ENCODE data around the gene PTPRH.

The PTPRH gene

DNA sequence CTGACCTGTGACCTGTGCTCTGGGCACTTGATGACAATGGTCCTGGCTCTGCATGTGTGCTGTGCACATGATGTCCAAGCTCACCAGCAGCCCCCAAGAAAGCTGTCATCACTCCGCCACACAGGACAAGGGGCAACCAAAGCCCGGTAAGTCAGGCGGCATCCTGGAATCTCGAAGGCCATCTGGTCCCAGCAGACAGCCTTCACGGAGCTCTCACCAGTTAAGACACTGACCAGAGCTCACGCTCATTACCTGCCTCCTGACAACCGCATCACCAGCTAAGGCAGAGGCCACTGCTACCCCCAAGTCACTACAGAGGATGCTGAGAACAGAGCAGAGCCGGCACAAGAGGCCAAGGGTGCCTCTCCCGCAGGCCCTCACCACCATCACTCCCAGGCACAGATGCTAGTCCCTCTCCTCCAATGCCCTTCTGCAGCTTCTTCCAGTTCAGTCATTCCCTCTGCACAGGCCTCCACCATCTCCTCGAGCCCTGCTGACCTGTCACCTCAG, 38.9 kb upstream of the PTPRH start:
- H3K27ac ChIP-seq = no peak overlapping the region
- TF ChIP-seq, protein P1, sequence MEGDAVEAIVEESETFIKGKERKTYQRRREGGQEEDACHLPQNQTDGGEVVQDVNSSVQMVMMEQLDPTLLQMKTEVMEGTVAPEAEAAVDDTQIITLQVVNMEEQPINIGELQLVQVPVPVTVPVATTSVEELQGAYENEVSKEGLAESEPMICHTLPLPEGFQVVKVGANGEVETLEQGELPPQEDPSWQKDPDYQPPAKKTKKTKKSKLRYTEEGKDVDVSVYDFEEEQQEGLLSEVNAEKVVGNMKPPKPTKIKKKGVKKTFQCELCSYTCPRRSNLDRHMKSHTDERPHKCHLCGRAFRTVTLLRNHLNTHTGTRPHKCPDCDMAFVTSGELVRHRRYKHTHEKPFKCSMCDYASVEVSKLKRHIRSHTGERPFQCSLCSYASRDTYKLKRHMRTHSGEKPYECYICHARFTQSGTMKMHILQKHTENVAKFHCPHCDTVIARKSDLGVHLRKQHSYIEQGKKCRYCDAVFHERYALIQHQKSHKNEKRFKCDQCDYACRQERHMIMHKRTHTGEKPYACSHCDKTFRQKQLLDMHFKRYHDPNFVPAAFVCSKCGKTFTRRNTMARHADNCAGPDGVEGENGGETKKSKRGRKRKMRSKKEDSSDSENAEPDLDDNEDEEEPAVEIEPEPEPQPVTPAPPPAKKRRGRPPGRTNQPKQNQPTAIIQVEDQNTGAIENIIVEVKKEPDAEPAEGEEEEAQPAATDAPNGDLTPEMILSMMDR (conservative IDR thresholded peaks at IDR 0.05) = no peak

DNA sequence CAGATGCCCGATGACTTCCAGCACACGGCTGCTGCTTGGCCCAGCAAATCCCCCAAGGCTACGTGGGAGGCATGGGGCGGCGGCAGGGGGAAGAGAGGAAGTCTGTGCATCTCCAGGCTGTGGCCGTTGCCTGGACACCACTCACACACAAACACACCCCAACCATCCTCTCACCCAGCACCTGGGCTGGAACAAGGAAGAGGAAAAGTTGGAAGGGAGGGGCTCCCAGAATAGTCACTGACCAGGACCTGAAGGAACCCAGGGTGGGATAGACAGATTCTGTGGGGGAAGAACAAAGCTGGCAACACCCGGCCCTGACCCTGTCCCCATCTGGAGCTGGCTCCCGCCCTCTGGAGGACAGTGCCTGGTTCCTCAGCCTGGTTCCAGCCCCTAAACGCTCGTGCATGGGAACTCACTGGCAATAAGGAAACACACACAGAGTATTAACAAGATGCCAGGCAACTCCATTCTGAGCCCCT, 38.4 kb upstream of the PTPRH start:
- TF ChIP-seq, protein P1 (conservative IDR thresholded peaks at IDR 0.05) = no peak
- no peak overlapping the region for H3K27ac ChIP-seq

DNA sequence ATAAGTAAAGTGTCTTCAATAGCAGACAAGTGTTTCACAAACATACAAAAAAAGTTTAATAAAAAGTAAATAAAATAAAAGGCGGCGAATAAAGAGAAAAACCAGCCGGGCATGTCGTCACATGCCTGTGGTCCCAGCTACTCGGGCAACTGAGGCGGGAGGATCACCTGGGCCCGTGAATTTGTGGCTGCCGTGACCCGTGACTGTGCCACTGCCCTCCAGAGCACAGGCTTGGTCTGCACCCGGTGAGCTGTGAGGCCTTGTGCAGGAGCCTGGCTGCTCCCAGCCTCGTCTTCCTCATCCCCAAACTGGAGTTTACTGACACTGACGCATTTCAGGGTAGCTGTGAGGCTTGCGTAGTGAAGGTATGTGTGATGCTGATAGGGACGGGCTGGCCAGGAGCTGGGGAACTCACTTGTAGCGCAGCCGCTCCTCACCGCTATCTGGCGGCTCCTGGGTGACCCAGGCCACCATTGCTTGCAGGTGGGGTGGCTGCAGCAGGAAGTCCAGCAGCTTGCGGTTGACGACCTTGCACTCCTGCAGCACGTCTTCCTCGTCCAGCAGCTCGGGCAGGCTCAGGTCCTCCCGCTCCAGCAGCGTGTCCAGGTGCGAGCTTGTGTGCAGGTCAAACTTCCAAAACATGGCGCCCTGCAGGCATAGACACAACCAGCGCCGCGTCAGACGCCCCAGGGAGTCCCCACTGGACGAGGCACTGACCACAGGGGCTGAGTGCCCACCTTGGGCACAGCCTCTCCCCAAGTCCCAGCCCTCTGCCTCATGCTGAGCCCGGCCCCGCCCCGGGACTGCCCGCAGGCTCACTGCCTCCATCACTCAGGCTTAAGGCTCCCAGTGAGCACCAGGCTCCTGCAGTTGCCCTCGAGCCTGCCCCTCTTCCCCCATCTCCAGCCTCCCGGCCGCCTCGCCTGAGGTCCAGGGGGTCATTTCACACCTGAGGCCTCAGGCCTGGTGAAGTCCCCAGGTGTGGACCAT, 37.5 kb upstream of the PTPRH start:
- no peak overlapping the region for H3K27ac ChIP-seq
- TF ChIP-seq, protein P1 (conservative IDR thresholded peaks at IDR 0.05) = no peak

DNA sequence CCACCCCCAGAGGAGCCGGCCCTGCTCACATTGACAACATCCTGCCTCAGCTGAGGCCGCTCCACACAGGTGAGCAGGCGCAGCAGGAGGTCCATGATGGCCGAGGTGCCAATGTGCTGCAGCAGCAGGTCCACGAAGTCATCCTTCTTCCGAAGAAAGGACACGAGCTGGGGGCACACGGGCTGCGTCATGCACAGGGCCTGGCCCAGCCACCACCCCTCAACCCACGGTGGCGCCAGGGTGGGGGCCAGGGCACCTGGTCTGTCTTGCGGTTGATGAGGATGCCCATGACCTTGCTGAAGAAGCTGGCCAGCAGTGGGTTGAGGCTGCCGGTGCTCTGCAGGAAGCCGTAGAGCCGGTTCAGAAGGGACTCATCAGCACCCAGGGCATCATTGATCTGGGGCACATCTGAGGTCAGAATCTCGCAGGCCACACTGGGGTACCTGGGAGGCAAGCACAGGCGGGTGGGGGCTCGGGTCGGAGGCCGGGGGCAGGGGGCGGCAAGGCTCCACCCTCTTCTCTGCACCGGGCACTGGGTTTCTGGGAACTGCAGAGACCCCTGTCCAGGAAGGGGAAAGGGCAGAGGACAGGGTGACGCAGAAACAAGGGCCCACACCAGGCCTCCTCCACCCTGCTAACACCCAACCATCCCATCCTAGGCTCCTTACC, 36.1 kb upstream of the PTPRH start:
- TF ChIP-seq, protein P1 (conservative IDR thresholded peaks at IDR 0.05) = no peak
- no peak overlapping the region for H3K27ac ChIP-seq

DNA sequence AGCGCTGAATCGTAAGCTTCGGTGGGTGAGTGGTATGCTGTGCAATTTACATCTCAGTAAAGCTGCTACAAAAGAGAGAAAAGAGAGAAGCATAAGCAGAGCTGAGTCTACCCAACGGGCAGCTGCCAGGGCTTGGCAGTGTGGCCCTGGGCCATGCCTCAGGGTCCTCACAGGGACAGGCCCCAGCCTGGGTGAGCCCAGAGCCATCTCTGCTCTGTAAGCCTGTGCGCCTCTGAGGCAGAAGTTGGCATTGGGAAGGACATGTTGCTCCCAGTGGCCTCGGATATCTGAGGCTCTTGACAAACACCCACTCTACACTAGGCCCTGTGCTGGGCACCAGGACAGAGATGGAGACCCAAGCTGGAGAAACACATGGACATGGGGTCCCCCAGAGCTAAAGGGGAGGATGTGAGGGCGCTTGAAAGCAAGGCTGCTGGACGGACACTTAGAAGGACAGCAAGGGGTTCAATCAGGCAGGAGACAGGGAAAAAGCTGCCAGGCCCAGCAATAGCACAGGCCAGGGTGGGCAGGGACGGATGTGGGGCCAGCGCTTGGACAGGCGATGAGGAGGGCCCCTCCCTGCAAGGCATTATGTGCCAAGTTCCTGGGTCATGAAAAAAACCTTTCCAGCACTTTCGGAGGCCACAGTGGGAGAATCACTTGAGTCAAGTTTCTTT, 34.8 kb upstream of the PTPRH start:
- H3K27ac ChIP-seq = no peak overlapping the region
- TF ChIP-seq, protein P1 (conservative IDR thresholded peaks at IDR 0.05) = no peak

DNA sequence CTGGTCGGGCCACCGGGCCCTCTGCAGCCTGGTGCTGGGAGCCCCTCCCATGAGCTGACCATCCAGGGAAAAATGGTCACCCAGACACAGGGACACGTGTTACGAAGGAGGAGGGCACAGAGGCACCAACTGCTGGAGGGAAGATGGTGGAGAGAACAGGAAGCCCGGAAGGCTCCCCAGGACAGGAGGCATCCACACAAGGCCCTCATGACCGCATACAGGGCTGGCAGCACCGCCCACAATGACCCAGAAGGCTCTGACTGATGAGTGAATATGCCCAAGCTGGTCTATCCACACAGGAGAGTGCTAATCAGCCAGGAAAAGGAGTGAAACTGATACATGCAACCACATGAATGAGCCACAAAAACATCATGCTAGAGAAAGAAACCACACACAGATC, 33.2 kb upstream of the PTPRH start:
- no peak overlapping the region for H3K27ac ChIP-seq
- TF ChIP-seq, protein P1 (conservative IDR thresholded peaks at IDR 0.05) = no peak
